ENCODE results near the gene ANO6. TPM values are rescaled to one million over a fixed set of nuclear protein-coding genes. Genes with fewer than 3 reads are reported as not detected.

Gene ANO6
- total RNA-seq, 4 donors from 2014 or later, result 31.8 to 43.5 (median 34.1) TPM

DNA sequence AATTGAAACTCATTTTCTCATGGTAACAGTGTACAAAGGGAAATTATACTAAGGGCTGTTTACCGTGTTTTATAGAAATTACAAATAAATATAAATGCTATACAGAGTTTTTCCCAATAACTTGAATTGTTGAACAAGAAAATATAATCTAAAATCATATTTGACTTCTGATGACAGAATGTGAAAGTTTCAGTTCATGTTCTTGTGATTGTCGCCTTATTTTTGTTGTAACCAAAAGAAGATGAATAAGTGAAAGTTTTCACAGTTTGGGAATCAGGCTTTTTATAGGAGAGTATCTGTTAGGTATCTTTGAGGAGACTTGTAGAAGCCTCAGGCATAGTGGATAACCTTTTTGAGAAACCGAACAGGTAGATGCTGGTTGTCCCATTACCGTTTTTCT lies 28.1 kb downstream of the ANO6 start:
- H3K27me3 ChIP-seq, result no peaks in the 10 kb centered on the region
- peaks cover 5% of the 10 kb centered on the region for H3K4me1 ChIP-seq
- no peak overlapping the region for H3K27ac ChIP-seq

DNA sequence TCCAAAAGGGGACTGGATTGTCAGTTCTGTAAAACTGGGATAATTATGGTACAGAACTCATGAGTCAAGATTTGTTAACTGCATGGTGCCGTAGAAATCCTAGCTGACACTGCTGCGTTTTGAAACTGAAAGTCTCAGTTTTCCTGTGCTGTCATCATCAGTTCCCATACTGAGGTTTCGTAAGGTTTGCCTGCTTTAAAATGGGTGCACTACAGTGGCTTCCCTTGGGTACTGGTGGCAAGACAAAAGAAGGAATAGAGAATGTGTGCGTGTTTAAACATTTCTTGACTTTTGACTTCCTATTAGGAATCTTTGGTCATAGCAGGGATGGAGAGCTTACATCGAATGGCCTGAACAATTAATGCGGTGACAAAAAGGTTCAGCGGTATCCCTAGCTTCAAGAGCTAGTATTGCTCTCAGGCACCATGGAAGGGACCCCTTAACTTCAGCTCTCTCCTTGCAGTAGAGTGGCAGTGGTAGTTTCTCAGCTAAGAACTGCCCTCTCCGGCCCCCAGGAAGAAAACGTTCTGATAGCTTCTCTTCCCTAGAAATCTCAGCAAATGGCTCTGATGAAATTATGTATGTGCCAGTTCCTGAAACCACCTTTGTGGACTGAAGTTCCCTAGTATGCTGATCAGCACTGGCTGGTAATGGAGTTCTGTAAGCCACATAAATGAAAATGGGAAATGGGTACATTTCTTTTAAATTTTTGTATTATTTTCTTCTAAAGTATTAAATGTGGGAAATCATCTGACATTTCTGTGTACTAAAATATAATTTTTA lies 28.9 kb downstream of the ANO6 start:
- TF ChIP-seq POLR2A (IDR thresholded peaks at IDR 0.05) (no peak), POLR2AphosphoS5 (IDR thresholded peaks at IDR 0.05) (no peak), EP300 (IDR thresholded peaks at IDR 0.05) (no peak)
- TF ChIP-seq, protein P1, sequence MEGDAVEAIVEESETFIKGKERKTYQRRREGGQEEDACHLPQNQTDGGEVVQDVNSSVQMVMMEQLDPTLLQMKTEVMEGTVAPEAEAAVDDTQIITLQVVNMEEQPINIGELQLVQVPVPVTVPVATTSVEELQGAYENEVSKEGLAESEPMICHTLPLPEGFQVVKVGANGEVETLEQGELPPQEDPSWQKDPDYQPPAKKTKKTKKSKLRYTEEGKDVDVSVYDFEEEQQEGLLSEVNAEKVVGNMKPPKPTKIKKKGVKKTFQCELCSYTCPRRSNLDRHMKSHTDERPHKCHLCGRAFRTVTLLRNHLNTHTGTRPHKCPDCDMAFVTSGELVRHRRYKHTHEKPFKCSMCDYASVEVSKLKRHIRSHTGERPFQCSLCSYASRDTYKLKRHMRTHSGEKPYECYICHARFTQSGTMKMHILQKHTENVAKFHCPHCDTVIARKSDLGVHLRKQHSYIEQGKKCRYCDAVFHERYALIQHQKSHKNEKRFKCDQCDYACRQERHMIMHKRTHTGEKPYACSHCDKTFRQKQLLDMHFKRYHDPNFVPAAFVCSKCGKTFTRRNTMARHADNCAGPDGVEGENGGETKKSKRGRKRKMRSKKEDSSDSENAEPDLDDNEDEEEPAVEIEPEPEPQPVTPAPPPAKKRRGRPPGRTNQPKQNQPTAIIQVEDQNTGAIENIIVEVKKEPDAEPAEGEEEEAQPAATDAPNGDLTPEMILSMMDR (IDR thresholded peaks at IDR 0.05), result no peak
- no peak overlapping the region for H3K27ac ChIP-seq
- 78% methylated on average over 9 of the region's 9 CpGs for WGBS
- no peak for DNase-seq (ENCODE audit: low spot score in 2 of 2)
- no peaks in the 10 kb centered on the region for H3K27me3 ChIP-seq
- H3K4me1 ChIP-seq, result peaks cover 5% of the 10 kb centered on the region
- no peaks in the 10 kb centered on the region for H3K9me3 ChIP-seq
- H3K36me3 ChIP-seq, result no peaks in the 10 kb centered on the region
- no peak overlapping the region for H3K4me3 ChIP-seq

More for the DNA sequence above, 28.1 kb downstream of the ANO6 start:
- TF ChIP-seq EP300 (IDR thresholded peaks at IDR 0.05), result no peak
- no peak for TF ChIP-seq POLR2AphosphoS5 (IDR thresholded peaks at IDR 0.05)
- TF ChIP-seq, protein P1 (IDR thresholded peaks at IDR 0.05), result no peak
- no peak for TF ChIP-seq POLR2A (IDR thresholded peaks at IDR 0.05)
- Histone ChIP-seq H3K9me3 (no peaks in the 10 kb centered on the region), H3K4me3 (no peak overlapping the region), H3K36me3 (no peaks in the 10 kb centered on the region)
- DNase-seq (ENCODE audit: low spot score in 2 of 2), result no peak
- 84% methylated on average over 4 of the region's 4 CpGs for WGBS

DNA sequence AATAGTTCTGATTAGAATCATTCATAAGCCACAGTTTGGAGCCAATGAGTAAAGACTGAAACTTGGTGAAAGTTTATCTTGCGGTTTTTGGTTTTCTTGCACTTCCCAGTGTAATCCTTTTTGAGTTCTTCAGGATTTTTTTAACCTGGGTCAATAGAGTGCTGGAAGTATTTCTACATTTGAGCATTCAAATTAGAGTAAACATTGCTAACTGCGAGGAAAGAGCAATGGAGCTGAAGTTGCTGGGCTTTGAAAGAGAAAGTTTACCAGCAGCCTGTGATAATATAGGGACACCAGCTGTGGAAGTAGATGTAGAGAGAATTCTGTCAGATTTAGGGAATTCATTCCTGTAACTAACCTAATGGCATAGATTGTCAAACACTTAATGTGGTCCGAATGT lies 30.3 kb downstream of the ANO6 start:
- Histone ChIP-seq H3K4me3 (no peak overlapping the region), H3K4me1 (peaks cover 5% of the 10 kb centered on the region), H3K36me3 (no peaks in the 10 kb centered on the region), H3K9me3 (no peaks in the 10 kb centered on the region), H3K27ac (no peak overlapping the region), H3K27me3 (no peaks in the 10 kb centered on the region)
- TF ChIP-seq, protein P1 (IDR thresholded peaks at IDR 0.05), result no peak
- TF ChIP-seq EP300 (IDR thresholded peaks at IDR 0.05), result no peak
- no peak for TF ChIP-seq POLR2AphosphoS5 (IDR thresholded peaks at IDR 0.05)
- TF ChIP-seq POLR2A (IDR thresholded peaks at IDR 0.05), result no peak
- no peak for DNase-seq (ENCODE audit: low spot score in 2 of 2)
- 95% methylated on average over 3 of the region's 3 CpGs for WGBS

DNA sequence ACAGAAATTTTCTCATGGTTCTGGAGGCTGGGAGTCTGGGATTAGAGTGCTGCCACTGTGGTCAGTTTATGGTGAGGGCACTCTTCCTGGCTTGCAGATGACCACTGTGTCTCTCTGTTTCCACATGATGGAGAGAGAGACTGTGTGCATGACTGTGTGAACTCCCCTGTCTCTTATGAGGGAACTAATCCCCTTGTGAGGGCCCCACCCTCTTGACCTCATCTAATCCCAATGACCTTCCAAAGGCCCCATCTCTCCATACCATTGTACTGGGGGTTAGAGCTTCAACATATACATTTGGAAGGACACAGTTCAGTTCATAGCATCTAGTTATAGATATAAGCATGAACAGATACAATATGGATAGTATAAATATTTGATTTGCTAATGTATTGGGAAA lies 31.7 kb downstream of the ANO6 start:
- TF ChIP-seq, protein P1 (IDR thresholded peaks at IDR 0.05), result no peak
- TF ChIP-seq POLR2A (IDR thresholded peaks at IDR 0.05), result no peak
- no peaks in the 10 kb centered on the region for H3K36me3 ChIP-seq
- DNase-seq (ENCODE audit: low spot score in 2 of 2), result no peak
- no peak overlapping the region for H3K4me3 ChIP-seq
- H3K27me3 ChIP-seq, result no peaks in the 10 kb centered on the region
- no peak overlapping the region for H3K27ac ChIP-seq
- no peaks in the 10 kb centered on the region for H3K4me1 ChIP-seq
- H3K9me3 ChIP-seq, result no peaks in the 10 kb centered on the region

DNA sequence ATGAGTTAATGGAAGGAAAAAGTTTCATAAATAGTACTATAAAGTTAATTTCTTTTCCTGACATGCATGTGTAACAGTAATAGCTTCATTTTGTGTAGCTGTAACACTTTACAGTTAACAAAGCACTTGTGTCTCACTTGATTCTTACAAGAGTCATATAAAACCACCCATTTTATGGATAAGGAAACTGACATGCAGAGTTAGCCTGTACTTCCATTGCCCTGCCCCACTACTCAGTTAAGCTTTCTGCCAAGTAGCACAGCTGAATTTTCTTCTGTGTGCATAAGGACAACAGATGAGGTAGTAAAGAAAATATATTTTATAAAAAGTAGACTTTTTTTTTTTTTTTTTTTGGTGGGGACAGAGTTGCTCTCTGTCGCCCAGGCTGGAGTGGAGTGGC lies 32.2 kb downstream of the ANO6 start:
- no peak overlapping the region for H3K27ac ChIP-seq
- TF ChIP-seq POLR2A (IDR thresholded peaks at IDR 0.05) (no peak), POLR2AphosphoS5 (IDR thresholded peaks at IDR 0.05) (no peak), EP300 (IDR thresholded peaks at IDR 0.05) (no peak)
- TF ChIP-seq, protein P1 (IDR thresholded peaks at IDR 0.05), result no peak
- H3K4me3 ChIP-seq, result no peak overlapping the region
- no peaks in the 10 kb centered on the region for H3K4me1 ChIP-seq
- DNase-seq (ENCODE audit: low spot score in 2 of 2), result no peak
- H3K27me3 ChIP-seq, result no peaks in the 10 kb centered on the region
- H3K36me3 ChIP-seq, result no peaks in the 10 kb centered on the region
- WGBS, result 81% methylated on average over 1 of the region's 1 CpG
- H3K9me3 ChIP-seq, result no peaks in the 10 kb centered on the region
